Epidermal melanocyte (primary cell): ENCODE results near the gene OGT.
"Not testable (repeated sequence)": the region's sequence is repeated elsewhere in the genome, so short reads cannot be mapped to it uniquely, and the experiment has no call there.

Experiments
- DNase-seq: peaks from one replicate; pipeline ENCODE4 v3.0.0; 2011; ENCODE audit warnings: low spot score; ENCODE audit not compliant: insufficient read length

OGT gene

GRCh38 chrX:71581210-71581609 lies 48.3 kb downstream of the OGT start:
- no peak for DNase-seq

DNA sequence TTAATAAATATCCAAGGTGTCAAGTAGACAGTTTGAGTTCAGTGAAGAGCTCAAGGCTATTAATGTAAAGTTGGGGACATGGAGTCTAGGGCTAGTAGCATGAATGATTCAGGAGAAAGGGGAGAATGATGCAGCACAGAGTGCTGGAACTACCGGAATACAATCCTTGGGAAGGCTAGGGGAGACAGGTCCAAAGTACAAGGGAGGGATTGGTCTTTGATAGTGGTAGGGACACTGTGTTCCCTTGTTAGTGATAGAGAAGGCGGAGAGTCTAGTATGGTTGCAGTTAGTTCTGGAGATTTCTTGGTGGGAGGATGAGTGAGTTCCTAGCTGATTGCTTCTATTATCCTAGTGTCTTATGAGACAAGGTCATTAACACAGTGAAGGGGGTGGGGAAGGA lies 54.0 kb downstream of the OGT start:
- DNase-seq: no peak

- not testable (repeated sequence) for DNase-seq
Observed at GRCh38 chrX:71593210-71593609, 60.3 kb downstream of the OGT start.

- no peak for DNase-seq
Observed at GRCh38 chrX:71599965-71600364, 67.1 kb downstream of the OGT start.

DNA sequence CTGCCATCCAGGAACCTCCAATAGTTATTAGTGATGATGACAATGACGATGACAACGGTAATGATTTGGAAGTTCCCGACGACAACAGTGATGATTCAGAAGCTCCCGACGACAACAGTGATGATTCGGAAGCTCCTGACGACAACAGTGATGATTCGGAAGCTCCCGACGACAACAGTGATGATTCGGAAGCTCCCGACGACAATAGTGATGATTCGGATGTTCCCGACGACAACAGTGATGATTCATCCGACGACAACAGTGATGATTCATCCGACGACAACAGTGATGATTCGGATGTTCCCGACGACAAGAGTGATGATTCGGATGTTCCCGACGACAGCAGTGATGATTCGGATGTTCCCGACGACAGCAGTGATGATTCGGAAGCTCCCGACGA lies 70.7 kb downstream of the OGT start:
- DNase-seq: no peak

DNA sequence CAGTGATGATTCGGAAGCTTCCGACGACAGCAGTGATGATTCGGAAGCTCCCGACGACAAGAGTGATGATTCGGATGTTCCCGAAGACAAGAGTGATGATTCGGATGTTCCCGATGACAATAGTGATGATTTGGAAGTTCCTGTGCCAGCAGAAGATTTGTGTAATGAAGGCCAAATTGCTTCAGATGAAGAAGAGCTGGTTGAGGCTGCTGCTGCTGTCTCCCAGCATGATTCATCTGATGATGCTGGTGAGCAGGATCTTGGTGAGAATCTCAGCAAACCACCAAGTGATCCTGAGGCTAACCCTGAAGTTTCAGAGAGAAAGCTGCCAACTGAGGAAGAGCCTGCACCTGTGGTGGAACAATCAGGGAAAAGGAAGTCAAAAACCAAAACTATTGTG lies 71.2 kb downstream of the OGT start:
- no peak for DNase-seq

GRCh38 chrX:71604796-71605568 lies 72.1 kb downstream of the OGT start:
- DNase-seq: no peak

DNA sequence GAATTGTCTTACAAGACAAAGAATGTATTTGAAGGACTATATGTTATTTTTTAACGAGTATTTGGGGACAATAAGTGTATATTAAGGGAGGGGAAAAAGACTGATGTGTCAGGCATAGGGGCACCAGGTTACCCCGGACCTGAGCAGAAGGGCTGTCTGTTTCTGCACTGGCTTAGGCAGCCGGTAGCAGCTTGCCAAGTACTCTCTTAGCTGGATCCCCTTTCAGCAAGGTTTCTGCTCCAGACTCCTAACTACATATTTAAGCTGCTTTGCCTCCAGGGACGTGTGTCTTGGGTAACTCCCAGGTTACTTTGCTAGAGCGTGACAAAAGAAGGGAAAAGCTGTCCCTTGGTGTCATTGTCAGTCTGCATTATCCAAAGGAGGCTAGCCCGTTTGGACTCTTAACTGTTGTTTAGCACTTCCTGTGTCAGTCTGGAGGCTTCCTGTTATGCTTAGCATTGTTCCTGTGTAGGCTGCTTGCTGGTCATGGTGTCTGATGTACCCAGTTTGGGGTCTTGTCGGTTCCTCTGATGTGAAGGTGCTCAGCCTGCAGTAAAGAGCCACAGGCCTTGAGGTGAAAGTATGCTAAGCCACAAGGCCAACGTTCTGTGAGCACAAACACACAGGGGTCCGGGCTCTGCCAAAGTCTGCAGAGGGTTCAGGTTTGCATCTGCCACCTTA lies 73.8 kb downstream of the OGT start:
- DNase-seq: no peak

- no peak for DNase-seq
Observed at GRCh38 chrX:71607488-71607887, 74.6 kb downstream of the OGT start.

- DNase-seq: no peak
Observed at GRCh38 chrX:71609095-71609750, 76.3 kb downstream of the OGT start.

DNA sequence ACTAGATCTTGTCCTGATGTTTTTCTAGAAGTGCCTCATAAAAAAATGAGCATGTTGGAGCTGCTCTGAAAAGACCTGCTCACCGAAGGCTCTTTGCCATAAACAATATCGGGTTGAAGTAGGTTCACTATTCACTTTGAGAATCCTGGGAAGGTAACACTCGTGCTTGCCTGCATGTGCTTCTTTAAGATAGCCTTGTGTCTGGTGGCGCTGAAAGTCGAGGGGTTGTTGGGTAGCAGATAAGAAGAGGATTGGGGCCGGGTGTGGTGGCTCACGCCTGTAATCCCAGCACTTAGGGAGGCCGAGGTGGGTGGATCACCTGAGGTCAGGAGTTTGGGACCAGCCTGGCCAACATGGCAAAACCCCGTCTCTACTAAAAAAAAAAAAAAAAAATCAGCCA lies 78.8 kb downstream of the OGT start:
- DNase-seq: not testable (repeated sequence)

- no peak for DNase-seq
Observed at GRCh38 chrX:71612256-71612655, 79.4 kb downstream of the OGT start.

DNA sequence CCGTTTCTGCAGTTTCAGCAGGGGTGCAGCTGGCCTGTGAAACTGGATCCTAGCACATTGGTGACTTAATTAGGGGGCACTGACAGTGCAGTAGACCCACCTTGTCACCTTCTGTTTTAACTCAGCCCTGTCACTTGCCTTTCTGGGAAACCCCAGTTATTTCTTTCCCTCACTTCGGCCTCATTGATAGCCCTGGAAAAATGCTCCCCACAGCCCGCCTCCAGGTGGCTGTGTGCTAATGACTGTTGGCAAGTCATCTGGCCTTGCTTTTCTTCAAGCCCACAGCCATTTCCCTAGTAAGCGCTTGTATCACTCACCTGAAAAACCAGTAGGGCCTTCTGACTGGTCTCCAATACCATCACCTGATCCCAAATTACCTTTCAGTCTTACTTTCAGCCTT lies 82.2 kb downstream of the OGT start:
- DNase-seq: no peak

DNA sequence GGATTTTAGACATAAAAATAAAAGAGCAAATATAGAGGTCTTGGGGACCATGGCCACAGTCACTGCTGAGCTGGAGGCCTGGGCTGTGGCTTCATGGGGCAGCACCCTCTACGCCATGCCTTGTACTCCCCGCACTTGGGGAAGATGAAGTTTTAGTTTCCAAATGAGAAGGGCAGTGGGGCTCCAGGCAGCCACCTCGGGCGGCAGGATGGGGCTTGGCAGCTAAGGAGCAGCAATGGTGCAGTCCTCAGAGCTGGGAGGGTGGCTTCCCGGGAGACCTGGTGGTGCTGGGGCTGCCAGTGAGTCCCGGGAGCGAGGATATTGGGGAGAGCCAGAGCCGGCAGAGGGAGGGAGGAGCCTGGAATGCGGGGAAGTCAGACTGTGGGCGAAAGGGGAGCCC lies 83.0 kb downstream of the OGT start:
- no peak for DNase-seq

- DNase-seq: no peak
Observed at GRCh38 chrX:71616672-71617529, 84.0 kb downstream of the OGT start.

DNA sequence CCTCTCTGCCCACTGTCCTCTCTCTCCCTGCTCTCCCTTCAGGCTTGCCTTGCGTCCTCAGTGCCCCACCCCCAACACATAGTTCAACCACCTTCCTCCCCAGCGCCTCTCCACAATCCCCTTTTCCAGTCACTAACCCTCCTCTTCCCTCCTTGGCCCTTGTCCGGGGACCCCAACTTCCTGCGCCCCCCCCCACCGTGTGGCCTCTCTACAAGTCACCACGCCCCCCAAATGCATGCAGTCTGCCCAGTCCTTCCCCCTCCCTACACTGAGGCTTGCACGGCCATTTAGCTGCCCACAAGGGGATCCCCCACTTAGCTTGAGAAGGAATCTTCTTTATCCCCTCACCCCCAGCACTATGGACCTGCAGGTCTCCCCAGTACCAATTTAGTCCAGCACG lies 84.8 kb downstream of the OGT start:
- DNase-seq: no peak

- no peak for DNase-seq
Observed at GRCh38 chrX:71618303-71618721, 85.4 kb downstream of the OGT start, which contains the start of gene CXCR3. Gene CXCR3, minus strand, starts transcription at chrX:71618511. Its CDS starts 62 bp downstream, at chrX:71618449.

DNA sequence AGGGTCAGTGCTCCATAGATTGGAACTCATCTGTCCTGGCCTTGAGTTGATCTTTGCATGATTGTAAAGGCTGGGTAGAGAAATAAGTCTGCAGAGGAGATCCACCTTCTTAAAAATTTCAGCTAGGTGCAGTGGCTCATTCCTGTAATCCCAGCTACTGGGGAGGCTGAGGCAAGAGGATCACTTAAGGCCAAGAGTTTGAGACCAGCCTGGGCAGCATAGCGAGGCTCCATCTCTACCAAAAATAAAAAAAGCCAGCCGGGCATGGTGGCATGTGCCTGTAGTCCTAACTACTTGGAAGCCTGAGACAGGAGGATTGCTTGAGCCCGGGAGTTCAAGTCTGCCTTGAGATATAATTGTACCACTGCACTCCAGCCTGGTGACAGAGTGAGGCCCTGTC lies 85.9 kb downstream of the OGT start:
- no peak for DNase-seq

DNA sequence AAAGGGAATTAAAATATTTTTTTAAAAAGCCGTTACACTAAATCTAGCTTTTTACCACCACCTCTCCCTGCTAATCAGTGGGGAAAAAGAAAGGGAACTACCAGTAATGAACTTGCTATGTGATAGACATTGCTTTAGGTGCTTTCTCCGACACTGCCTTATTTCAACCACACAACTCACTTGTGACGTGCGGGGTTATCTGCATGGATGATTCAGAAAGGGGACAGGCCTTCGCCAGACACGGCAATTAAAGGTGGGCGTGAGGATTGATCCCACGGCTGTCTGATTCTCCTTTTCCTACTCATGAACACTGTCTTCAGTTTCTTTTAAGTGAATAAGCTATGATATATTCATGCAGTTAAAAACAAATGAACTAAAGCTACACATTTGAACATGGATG lies 86.3 kb downstream of the OGT start:
- DNase-seq: no peak

GRCh38 chrX:71619986-71620385 lies 87.1 kb downstream of the OGT start:
- DNase-seq: no peak

- no peak for DNase-seq
Observed at GRCh38 chrX:71621603-71622002, 88.7 kb downstream of the OGT start.
